K562 (cell line): Measurements from ENCODE around the gene ATP5PO. TPM values are rescaled to one million over a fixed set of nuclear protein-coding genes. Genes with fewer than 3 reads are reported as not detected.

Experiments
- ARID1B ChIP-seq: fragments of 450-650 bp; IDR thresholded peaks from 2 replicates; pipeline ENCODE4 v1.6.1; 2016; ENCODE audit warnings: antibody characterized with exemption, mild to moderate bottlenecking, inconsistent platforms
- ARID2 ChIP-seq: fragments of 450-650 bp; IDR thresholded peaks from 2 replicates; pipeline ENCODE4 v1.6.1; 2017; ENCODE audit warnings: antibody characterized with exemption, mild to moderate bottlenecking
- CXXC5 ChIP-seq: fragments of 250-450 bp; sonication (Bioruptor Pico); IDR thresholded peaks from 2 replicates; pipeline ENCODE4 v1.8.0; 2022; ENCODE audit warnings: inconsistent platforms, mild to moderate bottlenecking, moderate library complexity
- GTF2F1 ChIP-seq: IDR thresholded peaks from 2 replicates; pipeline ENCODE4 v1.6.1; 2011; ENCODE audit warnings: low read depth, low read length, improper control_type of control experiment
- JUN ChIP-seq, 2 experiments: sonication (generic) in 1 of 2; formaldehyde crosslinking in 1 of 2; IDR thresholded peaks; 2 replicates each; pipeline versions ENCODE4 v1.6.1 to v1.8.0; 2012 to 2022; ENCODE audit warnings: borderline replicate concordance in 2 of 2, mild to moderate bottlenecking in 2 of 2, improper control_type of control experiment in 1 of 2, low read depth in 1 of 2, low read length in 1 of 2, missing genetic modification reagents in 1 of 2
- MAFG ChIP-seq: fragments of 450-650 bp; conservative IDR thresholded peaks from 2 replicates; pipeline ENCODE4 v1.6.1; 2016; ENCODE audit warnings: missing genetic modification characterization, missing compliant biosample characterization
- MXI1 ChIP-seq: IDR thresholded peaks from 2 replicates; pipeline ENCODE4 v1.6.1; 2011; ENCODE audit warnings: low read depth, mild to moderate bottlenecking, improper control_type of control experiment, low read length
- MYNN ChIP-seq, 2 experiments: sonication (generic); formaldehyde crosslinking in 1 of 2; IDR thresholded peaks; 2 replicates each; pipeline versions ENCODE4 v1.5.0 to v1.6.1; 2016 to 2020; ENCODE audit warnings: antibody characterized with exemption in 1 of 2, missing genetic modification reagents in 1 of 2
- RB1 ChIP-seq: fragments of 450-650 bp; IDR thresholded peaks from 2 replicates; pipeline ENCODE4 v1.6.1; 2017; ENCODE audit warnings: low read depth, mild to moderate bottlenecking
- RCOR1 ChIP-seq, 2 experiments: IDR thresholded peaks; 2 replicates each; pipeline ENCODE4 v1.6.1; 2012; ENCODE audit warnings: low read depth in 2 of 2, low read length in 2 of 2, borderline replicate concordance in 1 of 2, improper control_type of control experiment in 1 of 2
- RREB1 ChIP-seq: fragments of 250-450 bp; sonication (Bioruptor Pico); IDR thresholded peaks from 2 replicates; pipeline ENCODE4 v1.4.0; 2020
- SFPQ ChIP-seq: fragments of 200-400 bp; formaldehyde crosslinking; IDR thresholded peaks from 2 replicates; pipeline ENCODE4 v1.6.1; 2017; ENCODE audit warnings: mild to moderate bottlenecking, low read depth, low read length, moderate library complexity
- SP1 ChIP-seq: sonication (generic); formaldehyde crosslinking; IDR thresholded peaks from 2 replicates; pipeline ENCODE4 v1.8.1; 2022; ENCODE audit warnings: mild to moderate bottlenecking, missing genetic modification reagents
- TFAP4 ChIP-seq: sonication (generic); formaldehyde crosslinking; IDR thresholded peaks from 2 replicates; pipeline ENCODE4 v1.8.0; 2022; ENCODE audit warnings: missing genetic modification reagents, mild to moderate bottlenecking, moderate library complexity, borderline replicate concordance
- ZNF239 ChIP-seq: fragments of 250-450 bp; sonication (Bioruptor Pico); IDR thresholded peaks from 2 replicates; pipeline ENCODE4 v1.4.0; 2020; ENCODE audit warnings: mild to moderate bottlenecking
- ZNF354B ChIP-seq: fragments of 250-450 bp; sonication (Bioruptor Pico); IDR thresholded peaks from 2 replicates; pipeline ENCODE4 v1.4.0; 2020
- ZSCAN32 ChIP-seq: fragments of 450-650 bp; formaldehyde crosslinking; IDR thresholded peaks from 2 replicates; pipeline ENCODE4 v1.4.0; 2020; ENCODE audit warnings: mild to moderate bottlenecking, moderate library complexity
- polyA plus RNA-seq, 8 experiments: library from polyadenylated mRNA; depleted of rRNA in 4 of 8; stranded (reverse) in 5 of 8; unstranded in 3 of 8; fragments of >200 nt; fragmentation: Nextera tagmentation in 2 of 8; fragmentation: Illumina TruSeq in 1 of 8; extraction: Ambion mirVana in 2 of 8; extraction: Trizol in 1 of 8; gene quantifications; 2 replicates each; pipeline versions ENCODE4 v1.2.1 to v1.2.3, GENCODE V29; 2011 to 2014; ENCODE audit warnings: inconsistent platforms in 1 of 8, missing spikeins in 1 of 8
- total RNA-seq, 7 experiments: library from RNA; depleted of rRNA in 6 of 7; stranded (reverse); fragments of >200 nt in 6 of 7; fragmentation: Illumina TruSeq in 2 of 7; extraction: Trizol in 2 of 7; gene quantifications; 2 replicates each; pipeline versions ENCODE4 v1.2.1 to v1.2.3, GENCODE V29; 2011 to 2021; ENCODE audit warnings: low replicate concordance in 1 of 7
- TF ChIP-seq, protein P1 (sequence below): sonication (generic); formaldehyde crosslinking; IDR thresholded peaks from 2 replicates; pipeline ENCODE4 v1.9.0; 2022; ENCODE audit warnings: mild to moderate bottlenecking, missing genetic modification reagents

Gene ATP5PO
- total and polyA plus RNA-seq, 9 of the 15 experiments (the other 6 are each of a cell fraction or from before 2014, with no cell fraction given), result 367 to 2,722 (median 808) TPM

DNA sequence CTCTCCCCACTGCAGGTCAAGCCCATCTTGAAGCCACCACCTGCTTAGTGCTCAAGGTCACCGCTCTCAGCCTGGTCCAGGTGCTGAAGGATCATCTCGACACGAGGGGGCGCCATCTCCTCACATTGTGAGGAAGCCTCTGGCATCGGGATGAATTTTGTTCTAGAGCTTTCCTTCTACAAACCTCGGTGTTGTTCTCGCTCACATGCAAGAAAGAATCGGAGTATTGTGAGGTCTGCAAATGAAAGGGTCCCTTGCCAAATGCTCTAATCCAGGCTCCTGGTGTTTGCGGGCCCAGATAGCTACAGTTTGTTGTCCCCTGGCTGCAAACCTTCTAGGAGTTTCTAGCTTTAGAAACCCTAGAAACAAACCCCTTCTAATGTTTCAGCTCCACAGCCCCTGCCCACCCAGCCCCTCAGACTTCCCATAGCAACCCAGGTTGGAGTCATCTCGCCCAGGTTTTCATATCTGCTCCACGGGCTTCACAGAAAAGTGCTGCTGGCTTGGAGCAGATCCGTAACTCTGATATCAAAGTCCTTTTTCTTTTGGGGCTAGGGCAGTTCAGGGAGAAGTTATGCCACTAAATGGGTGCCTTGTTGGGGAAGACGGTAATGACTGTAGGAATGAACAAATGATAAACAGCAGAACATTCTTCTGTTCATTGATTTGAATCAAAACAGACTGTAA, 8.6 kb upstream of the ATP5PO start (continued):
- TF ChIP-seq SFPQ (no peak), ARID1B (no peak), SP1 (CRISPR knock-in tag) (peak; percentile 60; the same call in 1 of the 2 replicates), RB1 (peak; percentile 52; the same call in 1 of the 2 replicates), TFAP4 (peak; percentile 64; the same call in 1 of the 2 replicates), ZNF354B (CRISPR knock-in tag) (no peak), GTF2F1 (0 out of 2 replicates have a peak, but pooled peaks have one; percentile 63), ZSCAN32 (CRISPR knock-in tag) (no peak), MYNN (IDR thresholded peaks at IDR 0.05) (peak; percentile 12; the same call in 1 of the 2 replicates), MYNN (CRISPR knock-in tag; IDR thresholded peaks at IDR 0.05) (no peak), ARID2 (peak; percentile 99), MAFG (no peak), JUN (IDR thresholded peaks at IDR 0.05; ENCODE audit: borderline replicate concordance, low read depth, low read length) (0 out of 2 replicates have a peak, but pooled peaks have one; percentile 34), JUN (CRISPR knock-in tag; IDR thresholded peaks at IDR 0.05; ENCODE audit: borderline replicate concordance) (no peak), RREB1 (CRISPR knock-in tag) (0 out of 2 replicates have a peak, but pooled peaks have one; percentile 10), ZNF239 (CRISPR knock-in tag) (no peak), MXI1 (0 out of 2 replicates have a peak, but pooled peaks have one; percentile 28), CXXC5 (CRISPR knock-in tag) (0 out of 2 replicates have a peak, but pooled peaks have one; percentile 16), RCOR1 (IDR thresholded peaks at IDR 0.05; ENCODE audit: borderline replicate concordance in 1 of 2, low read depth in 2 of 2, low read length in 2 of 2) (peak; percentile 39 to 85; a peak in 2 of 4 replicates)
- TF ChIP-seq, protein P1, sequence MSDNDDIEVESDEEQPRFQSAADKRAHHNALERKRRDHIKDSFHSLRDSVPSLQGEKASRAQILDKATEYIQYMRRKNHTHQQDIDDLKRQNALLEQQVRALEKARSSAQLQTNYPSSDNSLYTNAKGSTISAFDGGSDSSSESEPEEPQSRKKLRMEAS (CRISPR knock-in tag), result peak; percentile 53; the same call in 1 of the 2 replicates
